ENCODE results near the gene KLHL6.
"Not testable (repeated sequence)": the region's sequence is repeated elsewhere in the genome, so short reads cannot be mapped to it uniquely, and the experiment has no call there.

The KLHL6 gene

GRCh38 chr3:183555541-183556081 is at the start of gene KLHL6:
KLHL6 (minus strand) TSS chr3:183555706; CDS start chr3:183555653, 53 bp downstream.
- DNase-seq, result no peak

- no peak for DNase-seq
Observed at GRCh38 chr3:183597959-183598358, 42.5 kb upstream of the KLHL6 start.

DNA sequence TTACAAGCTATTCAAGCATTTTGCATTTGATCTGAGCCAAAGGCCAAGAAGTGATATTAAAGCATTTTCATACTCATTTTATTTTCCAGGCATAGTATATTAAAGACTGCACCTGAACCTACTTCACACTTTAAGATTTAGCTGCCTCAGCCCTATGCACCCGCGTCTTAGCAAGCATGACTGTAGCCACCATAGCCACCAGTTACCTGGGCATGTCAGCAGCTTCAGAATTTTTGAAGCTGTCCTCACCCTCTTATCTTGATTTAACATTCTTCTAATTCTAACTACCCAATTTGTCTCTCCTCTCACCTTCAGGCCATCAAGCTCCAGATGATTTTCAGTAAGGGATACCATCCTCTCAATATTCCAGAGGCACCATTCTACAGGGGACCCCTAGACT is 39.1 kb upstream of the KLHL6 start:
- no peak for DNase-seq

DNA sequence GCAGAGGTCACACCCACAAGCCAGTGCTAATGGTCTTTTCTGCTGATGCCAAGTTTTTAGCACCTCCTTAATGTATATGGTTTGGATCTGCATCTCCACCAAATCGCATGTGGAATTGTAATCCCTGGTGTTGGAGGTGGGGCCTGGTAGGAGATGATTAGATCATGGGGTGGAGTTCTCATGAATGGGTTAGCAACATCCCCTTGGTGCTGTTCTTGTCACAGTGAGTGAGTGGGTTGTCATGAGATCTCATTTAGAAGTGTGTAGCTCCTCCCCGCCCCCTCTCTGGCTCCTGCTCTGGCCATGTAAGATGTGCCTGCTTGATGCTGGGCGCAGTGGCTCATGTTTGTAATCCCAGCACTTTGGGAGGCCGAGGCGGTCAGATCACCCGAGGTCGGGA is 37.3 kb upstream of the KLHL6 start:
- no peak for DNase-seq

GRCh38 chr3:183591881-183592521 is 36.5 kb upstream of the KLHL6 start:
- DNase-seq, result no peak

GRCh38 chr3:183590442-183590841 is 34.9 kb upstream of the KLHL6 start:
- DNase-seq, result no peak

GRCh38 chr3:183587336-183587735 is 31.8 kb upstream of the KLHL6 start:
- DNase-seq, result no peak

GRCh38 chr3:183586477-183586876 is 31.0 kb upstream of the KLHL6 start:
- no peak for DNase-seq

- DNase-seq, result no peak
Observed at GRCh38 chr3:183584914-183585280, 29.4 kb upstream of the KLHL6 start.

DNA sequence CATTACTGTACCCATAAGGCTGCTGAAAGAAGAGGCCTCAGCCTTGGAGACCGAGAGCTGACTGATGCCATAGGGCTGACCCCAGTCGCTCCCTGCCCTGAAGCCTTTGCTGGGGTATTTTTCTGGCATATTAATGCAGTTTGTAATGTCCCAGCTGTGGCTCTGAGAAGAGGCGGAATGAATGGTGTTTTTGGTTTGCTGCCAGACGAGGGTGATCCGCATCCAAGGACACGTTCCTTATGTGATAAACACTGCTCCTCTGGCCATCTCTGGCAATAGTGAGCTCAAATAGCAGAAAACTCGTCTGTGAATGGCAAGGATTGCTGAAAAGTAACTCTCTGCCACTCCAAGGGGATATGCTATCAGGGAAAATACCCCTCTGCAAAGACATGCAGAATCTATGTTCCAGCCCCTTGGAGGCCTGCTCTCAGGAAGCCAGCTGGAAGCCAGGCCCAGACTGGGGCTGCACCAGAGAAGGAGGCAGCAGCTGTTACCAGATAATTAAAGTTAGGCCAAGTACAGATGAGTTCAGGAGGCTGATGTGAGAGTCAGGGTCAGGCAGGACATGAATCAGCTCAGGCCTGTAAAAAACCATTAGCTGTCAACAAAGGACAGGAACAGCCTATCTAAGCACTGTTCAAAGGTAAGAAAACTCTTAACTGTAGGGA is 28.9 kb upstream of the KLHL6 start:
- no peak for DNase-seq

DNA sequence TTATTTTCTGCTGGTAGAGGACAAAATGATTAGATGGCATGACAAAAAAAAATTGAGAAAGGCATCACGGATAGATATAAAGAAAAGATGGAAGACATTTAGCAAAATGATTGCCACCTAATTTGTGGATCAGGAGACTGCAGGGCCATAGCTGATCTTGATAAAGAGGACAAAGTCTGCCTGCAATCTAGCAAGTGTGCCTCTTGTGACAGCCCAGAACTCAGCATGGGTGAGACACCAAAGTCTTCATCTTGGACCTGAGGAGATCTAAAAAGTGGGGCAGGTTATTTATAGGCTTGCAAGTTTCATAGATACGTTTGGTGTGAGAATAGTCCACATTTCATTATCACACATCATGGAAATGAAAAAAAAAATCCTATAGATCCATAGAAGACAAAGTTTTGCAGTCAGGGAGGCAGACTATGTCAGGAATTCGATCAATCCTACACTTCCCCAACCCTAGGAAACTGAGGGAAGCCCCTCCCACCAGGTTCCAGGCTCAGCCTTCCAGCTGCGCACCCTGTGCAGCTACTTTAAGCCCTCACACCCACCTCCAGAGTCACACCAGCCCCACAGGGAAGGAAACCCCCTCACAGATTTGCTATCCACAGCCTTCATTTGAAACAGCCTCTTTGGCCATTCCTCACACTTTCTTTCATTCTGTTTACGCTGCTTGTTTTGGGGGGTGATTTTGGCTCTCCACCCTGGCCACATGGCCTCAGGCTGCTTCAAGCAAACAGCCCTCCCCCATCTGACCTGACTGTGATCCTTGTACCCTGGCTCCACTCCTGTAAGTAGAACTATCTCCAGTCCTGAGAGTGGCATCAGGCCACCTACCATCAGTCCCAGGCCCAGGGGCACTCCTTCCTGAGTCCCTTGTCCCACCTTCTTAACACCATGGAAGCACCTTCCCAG is 28.1 kb upstream of the KLHL6 start:
- no peak for DNase-seq

DNA sequence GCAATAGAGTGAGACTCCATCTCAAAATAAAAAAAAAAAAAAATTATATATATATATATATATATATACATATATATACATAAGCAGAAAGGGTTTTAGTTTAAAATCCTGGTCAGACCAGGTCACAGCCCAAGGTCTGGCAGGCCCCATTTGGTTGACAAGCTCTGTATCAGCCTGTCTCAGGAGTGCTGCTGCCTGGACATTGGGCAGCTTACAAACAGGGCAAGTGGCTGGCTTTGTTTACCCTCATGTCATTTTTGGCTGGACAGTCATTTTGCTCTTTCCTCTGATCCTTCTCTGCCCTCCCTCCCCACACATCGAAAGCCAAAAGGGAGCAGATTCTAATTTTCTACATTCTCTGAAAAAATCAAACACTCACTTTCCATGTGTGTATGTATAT is 26.7 kb upstream of the KLHL6 start:
- DNase-seq, result no peak

GRCh38 chr3:183581496-183582155 is 26.1 kb upstream of the KLHL6 start:
- no peak for DNase-seq

DNA sequence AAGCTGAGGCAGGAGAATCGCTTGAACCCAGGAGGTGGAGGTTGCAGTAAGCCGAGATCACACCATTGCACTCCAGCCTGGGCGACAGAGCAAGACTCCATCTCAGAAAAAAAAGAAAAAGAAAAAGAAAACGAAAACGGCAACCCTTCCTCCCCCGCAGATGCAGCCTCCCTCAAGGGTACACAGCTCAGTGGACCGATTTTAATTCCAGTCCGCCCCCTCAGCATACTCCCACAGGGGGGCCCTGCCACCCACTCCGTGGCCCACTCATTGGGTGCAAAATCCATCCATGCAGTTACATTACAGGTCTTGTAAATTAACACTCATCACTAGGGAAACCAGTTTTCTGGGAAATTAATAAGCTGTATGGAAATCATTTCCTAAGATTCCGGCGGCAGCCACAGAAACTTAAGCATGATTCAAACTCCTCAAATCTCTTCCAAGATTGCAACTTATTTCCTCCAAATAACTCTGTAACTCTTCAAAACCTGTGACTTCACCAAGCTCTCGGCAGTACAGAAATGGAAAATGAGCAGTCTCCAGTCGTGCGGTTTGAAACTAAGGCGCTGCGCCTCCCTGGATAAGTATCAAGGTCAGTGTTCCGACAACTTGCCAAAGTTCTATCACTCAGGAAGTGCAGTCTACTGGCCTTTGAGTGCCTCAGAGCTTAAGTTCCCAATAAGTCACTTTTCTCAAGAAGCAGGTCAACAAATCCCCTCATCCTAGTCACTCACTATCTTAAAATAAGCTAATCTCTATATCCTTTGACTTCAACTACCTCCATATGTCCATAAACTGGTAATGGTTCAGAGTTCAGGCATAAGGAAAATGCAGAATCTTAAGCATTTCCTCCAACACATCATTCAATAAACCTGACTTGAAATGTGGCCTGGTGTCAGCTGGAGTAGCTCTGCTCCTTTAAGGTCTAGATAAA is 24.7 kb upstream of the KLHL6 start:
- DNase-seq, result no peak

GRCh38 chr3:183578179-183578578 is 22.7 kb upstream of the KLHL6 start:
- DNase-seq, result no peak

DNA sequence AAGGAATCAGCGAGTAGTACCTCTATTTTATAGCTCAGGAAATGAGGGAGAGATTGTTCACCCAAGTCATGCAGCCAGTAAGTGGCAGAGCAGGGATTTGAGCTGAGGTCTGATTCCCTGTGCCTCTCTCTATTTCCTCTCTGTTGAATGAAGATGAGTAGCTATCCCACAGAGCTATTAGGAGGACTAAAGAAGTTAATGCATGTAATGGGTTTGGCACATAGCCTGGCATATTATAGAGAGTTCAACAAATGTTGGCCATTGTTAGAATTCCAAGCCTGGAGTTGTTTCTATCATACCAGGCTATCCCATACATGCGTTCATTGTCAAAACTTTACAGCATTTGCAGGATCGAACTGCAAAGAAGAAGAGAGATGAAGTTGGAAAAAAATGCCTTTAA is 21.8 kb upstream of the KLHL6 start:
- no peak for DNase-seq

GRCh38 chr3:183576487-183577107 is 21.1 kb upstream of the KLHL6 start:
- DNase-seq, result peak; percentile 39

- no peak for DNase-seq
Observed at GRCh38 chr3:183572935-183573334, 17.4 kb upstream of the KLHL6 start.

DNA sequence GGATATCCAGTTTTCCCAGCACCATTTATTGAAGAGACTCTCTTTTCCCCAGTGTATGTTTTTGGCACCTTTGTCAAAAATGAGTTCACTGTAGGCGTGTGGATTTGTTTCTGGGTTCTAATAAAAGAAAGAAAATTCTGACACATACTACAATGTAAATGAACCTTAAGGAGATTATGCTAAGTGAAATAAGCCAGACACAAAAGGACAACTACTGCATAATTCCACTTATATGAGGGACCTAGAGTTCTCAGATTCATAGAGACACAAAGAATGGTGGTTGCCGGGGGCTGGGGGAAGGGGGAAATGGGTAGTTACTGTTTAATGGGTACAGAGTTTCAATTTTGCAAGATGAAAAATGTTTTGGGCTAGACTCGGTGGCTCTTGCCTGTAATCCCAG is 14.7 kb upstream of the KLHL6 start:
- DNase-seq, result not testable (repeated sequence)

- no peak for DNase-seq
Observed at GRCh38 chr3:183566880-183567279, 11.4 kb upstream of the KLHL6 start.

GRCh38 chr3:183564046-183564445 is 8.5 kb upstream of the KLHL6 start:
- DNase-seq, result no peak

- DNase-seq, result no peak
Observed at GRCh38 chr3:183563536-183563874, 8.0 kb upstream of the KLHL6 start.

All from NCI-H1436 treated with DMSO at 0.1 percent for 48 hours (cell line).